HG03066 (cell line): ENCODE data around the gene OR2B3.
"Not testable (repeated sequence)": the region's sequence is repeated elsewhere in the genome, so short reads cannot be mapped to it uniquely, and the experiment has no call there.

Experiments used
- ATAC-seq: cut with Tn5 transposase; IDR thresholded peaks from one replicate; pipeline ENCODE4 v1.9.1; 2021; ENCODE audit warnings: low read depth; ENCODE audit not compliant: unreplicated experiment

Gene OR2B3

GRCh38 chr6:29087213-29087612, at the start of gene OR2B3:
OR2B3 (minus strand) TSS chr6:29087313; CDS start chr6:29087248, 65 bp downstream.
- no peak for ATAC-seq

GRCh38 chr6:29131691-29132090, 44.6 kb upstream of the OR2B3 start:
- ATAC-seq = no peak

- ATAC-seq = no peak
Observed at GRCh38 chr6:29130644-29131043, 43.5 kb upstream of the OR2B3 start.

GRCh38 chr6:29129326-29130012, 42.4 kb upstream of the OR2B3 start:
- no peak for ATAC-seq

- ATAC-seq = not testable (repeated sequence)
Observed at GRCh38 chr6:29114964-29115363, 27.9 kb upstream of the OR2B3 start.

GRCh38 chr6:29112135-29112534, 25.0 kb upstream of the OR2B3 start:
- ATAC-seq = no peak

GRCh38 chr6:29107758-29108157, 20.6 kb upstream of the OR2B3 start, which contains the start of gene OR2J3:
OR2J3 (plus strand) TSS chr6:29108058; CDS start chr6:29111891, 3,833 bp downstream.
- ATAC-seq = no peak

- ATAC-seq = no peak
Observed at GRCh38 chr6:29099190-29099589, 12.1 kb upstream of the OR2B3 start, which contains the start of gene OR2J1. OR2J1 (plus strand) TSS chr6:29099490; CDS start chr6:29100943, 1,453 bp downstream.

- no peak for ATAC-seq
Observed at GRCh38 chr6:29097803-29098202, 10.7 kb upstream of the OR2B3 start.

GRCh38 chr6:29092957-29093356, 5.8 kb upstream of the OR2B3 start:
- no peak for ATAC-seq

- no peak for ATAC-seq
Observed at GRCh38 chr6:29082457-29082856, 4.7 kb downstream of the OR2B3 start.

- no peak for ATAC-seq
Observed at GRCh38 chr6:29081312-29081711, 5.8 kb downstream of the OR2B3 start.

GRCh38 chr6:29079203-29079602, 7.9 kb downstream of the OR2B3 start:
- ATAC-seq = no peak

GRCh38 chr6:29071831-29072723, 15.0 kb downstream of the OR2B3 start:
- ATAC-seq = no peak

- ATAC-seq = no peak
Observed at GRCh38 chr6:29051680-29052079, 35.4 kb downstream of the OR2B3 start.

- no peak for ATAC-seq
Observed at GRCh38 chr6:29045075-29045474, 42.0 kb downstream of the OR2B3 start, which contains the start of gene OR2W1. OR2W1 (minus strand) TSS chr6:29045175; CDS start chr6:29045175, 0 bp downstream.
